ENCODE data around the gene CCDC169. TPM values are rescaled to one million over a fixed set of nuclear protein-coding genes. Genes with fewer than 3 reads are reported as not detected.

Gene CCDC169
- total and polyA plus RNA-seq, 8 donors: 0.76 to 10.2 (median 5.0) TPM

- Histone ChIP-seq H3K27me3 (no peaks in the 10 kb centered on the region), H3K4me3 (no peak overlapping the region), H3K9me3 (no peaks in the 10 kb centered on the region), H3K4me1 (no peaks in the 10 kb centered on the region), H3K36me3 (no peaks in the 10 kb centered on the region), H3K27ac (no peak overlapping the region)
- ATAC-seq (peak; percentile 66), DNase-seq (peak in 1 of 4 donors; percentile 66)
- no peak for TF ChIP-seq CTCF (IDR thresholded peaks at IDR 0.05)
- intact Hi-C loops (cut with DNase I): no loop called here
Observed at GRCh38 chr13:36259361-36260137, 38.1 kb downstream of the CCDC169 start.

- H3K4me1 ChIP-seq: no peaks in the 10 kb centered on the region
- no peak overlapping the region for H3K4me3 ChIP-seq
- intact Hi-C loops (cut with DNase I): no loop called here
- no peaks in the 10 kb centered on the region for H3K27me3 ChIP-seq
- H3K27ac ChIP-seq: no peak overlapping the region
- no peak for TF ChIP-seq CTCF (IDR thresholded peaks at IDR 0.05)
- DNase-seq (no peak), ATAC-seq (no peak)
- H3K9me3 ChIP-seq: no peaks in the 10 kb centered on the region
- no peaks in the 10 kb centered on the region for H3K36me3 ChIP-seq
Observed at GRCh38 chr13:36258831-36259230, 38.8 kb downstream of the CCDC169 start.

- intact Hi-C loops (cut with DNase I): no loop called here
- Histone ChIP-seq H3K36me3 (no peaks in the 10 kb centered on the region), H3K27ac (no peak overlapping the region), H3K4me1 (no peaks in the 10 kb centered on the region), H3K27me3 (no peaks in the 10 kb centered on the region), H3K4me3 (no peak overlapping the region), H3K9me3 (no peaks in the 10 kb centered on the region)
- DNase-seq (no peak), ATAC-seq (peak; percentile 21)
- no peak for TF ChIP-seq CTCF (IDR thresholded peaks at IDR 0.05)
Observed at GRCh38 chr13:36251526-36251925, 46.1 kb downstream of the CCDC169 start.

- intact Hi-C loops (cut with DNase I): no loop called here
- TF ChIP-seq CTCF (IDR thresholded peaks at IDR 0.05): no peak
Observed at GRCh38 chr13:36251017-36251416, 46.6 kb downstream of the CCDC169 start.

GRCh38 chr13:36248700-36249099 is 48.9 kb downstream of the CCDC169 start:
- H3K27ac ChIP-seq: no peak overlapping the region
- no peak for ATAC-seq
- no peaks in the 10 kb centered on the region for H3K27me3 ChIP-seq
- no peaks in the 10 kb centered on the region for H3K9me3 ChIP-seq
- no peaks in the 10 kb centered on the region for H3K36me3 ChIP-seq
- no peak overlapping the region for H3K4me3 ChIP-seq
- no peaks in the 10 kb centered on the region for H3K4me1 ChIP-seq
- TF ChIP-seq CTCF (IDR thresholded peaks at IDR 0.05): no peak
- intact Hi-C loops (cut with DNase I): no loop called here
- DNase-seq: no peak

More at GRCh38 chr13:36251017-36251416, 46.6 kb downstream of the CCDC169 start:
- no peaks in the 10 kb centered on the region for H3K9me3 ChIP-seq
- no peaks in the 10 kb centered on the region for H3K36me3 ChIP-seq
- no peaks in the 10 kb centered on the region for H3K4me1 ChIP-seq
- no peak for DNase-seq
- no peak for ATAC-seq
- H3K4me3 ChIP-seq: no peak overlapping the region
- no peak overlapping the region for H3K27ac ChIP-seq
- H3K27me3 ChIP-seq: no peaks in the 10 kb centered on the region
